Neural progenitor cell (in vitro differentiated cells): ENCODE data around the gene ME1. TPM values are rescaled to one million over a fixed set of nuclear protein-coding genes. Genes with fewer than 3 reads are reported as not detected.

Experiments
- DNase-seq: peaks from one replicate; pipeline ENCODE4 v3.0.0-alpha.2; 2016; ENCODE audit warnings: low spot score
- H2AFZ ChIP-seq: fragments of 200-600 bp; sonication (generic); replicated peaks from 2 replicates; pipeline ENCODE4 v1.6.1; 2016; ENCODE audit warnings: antibody characterized with exemption
- H3F3A ChIP-seq: fragments of 200-600 bp; sonication (generic); 2 replicates; pipeline ENCODE4 v1.6.1; 2016; ENCODE audit warnings: antibody characterized with exemption, low read depth
- H3K27ac ChIP-seq: fragments of 200-600 bp; sonication (generic); 2 replicates; pipeline ENCODE4 v1.5.1; 2016; ENCODE audit warnings: mild to moderate bottlenecking
- H3K27me3 ChIP-seq: fragments of 200-600 bp; sonication (generic); 2 replicates; pipeline ENCODE4 v1.6.1; 2016; ENCODE audit warnings: mild to moderate bottlenecking, moderate library complexity
- H3K36me3 ChIP-seq: fragments of 200-600 bp; sonication (generic); 2 replicates; pipeline ENCODE4 v1.5.1; 2016
- H3K4me1 ChIP-seq: fragments of 200-600 bp; sonication (generic); 2 replicates; pipeline ENCODE4 v1.6.1; 2016; ENCODE audit warnings: mixed run types
- H3K4me2 ChIP-seq: fragments of 200-600 bp; sonication (generic); 2 replicates; pipeline ENCODE4 v1.6.1; 2016
- H3K4me3 ChIP-seq: fragments of 200-600 bp; sonication (generic); 2 replicates; pipeline ENCODE4 v1.5.1; 2016
- H3K79me2 ChIP-seq: fragments of 200-600 bp; sonication (generic); 2 replicates; pipeline ENCODE4 v1.6.1; 2016; ENCODE audit warnings: low read depth
- H3K9ac ChIP-seq: fragments of 200-600 bp; sonication (generic); 2 replicates; pipeline ENCODE4 v1.6.1; 2016
- H3K9me3 ChIP-seq: fragments of 200-600 bp; sonication (generic); 2 replicates; pipeline ENCODE4 v1.5.1; 2016; ENCODE audit warnings: low read depth
- H4K20me1 ChIP-seq: fragments of 200-600 bp; sonication (generic); 2 replicates; pipeline ENCODE4 v1.6.1; 2016; ENCODE audit warnings: low read depth
- H3K27ac Mint-ChIP-seq: 3 replicates; pipeline ENCODE4 v1.8.0; 2021; ENCODE audit warnings: mixed read lengths
- H3K27me3 Mint-ChIP-seq: 2 replicates; pipeline ENCODE4 v1.8.0; 2022; ENCODE audit warnings: low read depth, mild to moderate bottlenecking, inconsistent platforms, moderate library complexity, mixed read lengths; ENCODE audit not compliant: insufficient read depth
- H3K36me3 Mint-ChIP-seq: 3 replicates; pipeline ENCODE4 v1.8.0; 2021; ENCODE audit warnings: mixed read lengths
- H3K4me1 Mint-ChIP-seq: 3 replicates; pipeline ENCODE4 v1.8.0; 2021; ENCODE audit warnings: mixed read lengths
- H3K4me3 Mint-ChIP-seq: 3 replicates; pipeline ENCODE4 v1.8.0; 2021; ENCODE audit warnings: mild to moderate bottlenecking, moderate library complexity, mixed read lengths
- H3K9me3 Mint-ChIP-seq: 3 replicates; pipeline ENCODE4 v1.8.0; 2020; ENCODE audit warnings: mixed read lengths
- EZH2 ChIP-seq: fragments of 200-600 bp; sonication (generic); IDR thresholded peaks from 2 replicates; pipeline ENCODE4 v1.6.1; 2017; ENCODE audit warnings: antibody characterized with exemption, mild to moderate bottlenecking, moderate library complexity
- EZH2phosphoT487 ChIP-seq: fragments of 200-600 bp; sonication (generic); IDR thresholded peaks from 2 replicates; pipeline ENCODE4 v1.6.1; 2017; ENCODE audit warnings: antibody characterized with exemption
- total RNA-seq: library from RNA; depleted of rRNA; stranded (reverse); fragments of >200 nt; gene quantifications from 2 replicates; pipeline ENCODE4 v1.2.3, GENCODE V29; 2015; ENCODE audit warnings: low replicate concordance
- TF ChIP-seq, protein P1 (sequence below): fragments of 200-600 bp; sonication (generic); IDR thresholded peaks from 2 replicates; pipeline ENCODE4 v1.5.1; 2017; ENCODE audit warnings: antibody characterized with exemption, mild to moderate bottlenecking

Gene ME1
- total RNA-seq, 1 donor from 2014 or later, result 2.8 TPM

DNA sequence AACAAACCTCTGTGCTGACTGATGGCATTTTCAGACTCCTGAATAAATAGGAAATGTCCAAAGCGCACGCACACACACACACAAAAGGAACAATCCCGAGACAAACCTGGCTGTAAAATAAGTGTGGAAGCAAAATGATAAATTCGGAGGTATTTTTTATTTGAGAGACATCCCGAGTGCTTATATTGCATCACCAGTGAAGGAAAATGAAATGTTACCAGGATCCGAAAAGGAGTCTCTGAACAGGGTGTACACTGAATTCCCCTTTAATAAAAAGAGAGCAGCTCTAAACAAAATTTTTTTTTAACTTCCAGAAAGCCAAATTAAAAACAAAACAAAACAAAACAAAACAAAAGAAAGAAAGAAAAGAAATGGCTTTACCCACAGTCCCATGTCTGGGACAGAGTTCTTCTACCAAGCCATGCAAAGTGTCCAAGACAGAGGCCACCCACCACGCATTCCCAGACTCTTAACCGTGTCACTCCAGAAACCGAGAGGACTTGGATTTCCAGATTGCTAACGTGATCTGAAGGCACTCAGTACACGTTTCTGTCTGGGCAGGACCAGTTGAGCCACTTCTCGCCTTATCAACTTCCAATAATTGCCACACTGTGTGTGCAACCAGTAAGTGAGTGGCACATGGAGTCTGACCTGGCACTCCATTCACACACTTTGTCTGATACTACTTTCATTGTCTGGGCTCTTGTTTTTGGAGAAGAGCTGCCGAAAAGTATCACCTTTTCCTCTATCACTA, 817 bp downstream of the ME1 start:
- H3K4me2 ChIP-seq, result peak overlapping the region; percentile 95
- H3K9ac ChIP-seq, result no peak overlapping the region

DNA sequence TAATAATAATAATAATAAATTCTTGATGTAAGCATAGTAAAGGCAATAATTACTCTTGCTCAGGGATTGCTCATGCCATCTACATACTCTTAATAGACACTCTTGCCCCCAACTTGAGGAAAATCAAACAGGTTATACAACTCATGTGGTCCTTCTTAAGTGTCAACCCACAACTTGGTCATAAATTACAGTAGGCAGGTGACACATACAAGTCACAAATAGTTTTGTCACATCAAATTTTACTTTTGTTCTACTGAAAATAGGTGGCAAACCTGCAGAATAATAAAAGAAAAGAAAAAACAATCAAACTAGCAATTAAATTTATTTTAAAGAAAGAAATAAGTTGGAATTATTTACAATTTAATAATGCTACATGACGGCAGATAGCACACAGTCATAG, 1.6 kb downstream of the ME1 start:
- TF ChIP-seq EZH2phosphoT487 (no peak), EZH2 (no peak)
- TF ChIP-seq, protein P1, sequence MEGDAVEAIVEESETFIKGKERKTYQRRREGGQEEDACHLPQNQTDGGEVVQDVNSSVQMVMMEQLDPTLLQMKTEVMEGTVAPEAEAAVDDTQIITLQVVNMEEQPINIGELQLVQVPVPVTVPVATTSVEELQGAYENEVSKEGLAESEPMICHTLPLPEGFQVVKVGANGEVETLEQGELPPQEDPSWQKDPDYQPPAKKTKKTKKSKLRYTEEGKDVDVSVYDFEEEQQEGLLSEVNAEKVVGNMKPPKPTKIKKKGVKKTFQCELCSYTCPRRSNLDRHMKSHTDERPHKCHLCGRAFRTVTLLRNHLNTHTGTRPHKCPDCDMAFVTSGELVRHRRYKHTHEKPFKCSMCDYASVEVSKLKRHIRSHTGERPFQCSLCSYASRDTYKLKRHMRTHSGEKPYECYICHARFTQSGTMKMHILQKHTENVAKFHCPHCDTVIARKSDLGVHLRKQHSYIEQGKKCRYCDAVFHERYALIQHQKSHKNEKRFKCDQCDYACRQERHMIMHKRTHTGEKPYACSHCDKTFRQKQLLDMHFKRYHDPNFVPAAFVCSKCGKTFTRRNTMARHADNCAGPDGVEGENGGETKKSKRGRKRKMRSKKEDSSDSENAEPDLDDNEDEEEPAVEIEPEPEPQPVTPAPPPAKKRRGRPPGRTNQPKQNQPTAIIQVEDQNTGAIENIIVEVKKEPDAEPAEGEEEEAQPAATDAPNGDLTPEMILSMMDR, result no peak
- H3K4me1 ChIP-seq, result peaks cover 11% of the 10 kb centered on the region
- no peak overlapping the region for H2AFZ ChIP-seq
- H3K36me3 Mint-ChIP-seq, result no peaks in the 10 kb centered on the region
- no peak overlapping the region for H3K27ac Mint-ChIP-seq
- peaks cover 8% of the 10 kb centered on the region for H3K79me2 ChIP-seq
- no peaks in the 10 kb centered on the region for H3K36me3 ChIP-seq
- no peaks in the 10 kb centered on the region for H3K9me3 ChIP-seq
- peaks cover 10% of the 10 kb centered on the region for H3F3A ChIP-seq
- peaks cover 9% of the 10 kb centered on the region for H3K4me1 Mint-ChIP-seq
- H3K9ac ChIP-seq, result no peak overlapping the region
- peaks cover 18% of the 10 kb centered on the region for H3K27me3 ChIP-seq
- H3K4me3 ChIP-seq, result no peak overlapping the region
- H3K4me3 Mint-ChIP-seq, result peak overlapping the region; percentile 81
- DNase-seq, result no peak
- peaks cover 10% of the 10 kb centered on the region for H3K27me3 Mint-ChIP-seq
- no peak overlapping the region for H3K27ac ChIP-seq
- peaks cover 9% of the 10 kb centered on the region for H3K9me3 Mint-ChIP-seq
- no peaks in the 10 kb centered on the region for H4K20me1 ChIP-seq
- H3K4me2 ChIP-seq, result no peak overlapping the region

More for the DNA sequence above, 817 bp downstream of the ME1 start:
- Mint-ChIP-seq H3K27ac (no peak overlapping the region), H3K36me3 (no peaks in the 10 kb centered on the region), H3K9me3 (peaks cover 9% of the 10 kb centered on the region), H3K4me3 (peak overlapping the region; percentile 81), H3K27me3 (peaks cover 10% of the 10 kb centered on the region), H3K4me1 (peaks cover 9% of the 10 kb centered on the region)
- H3K4me3 ChIP-seq, result peak overlapping the region; percentile 63
- TF ChIP-seq EZH2phosphoT487 (no peak), EZH2 (no peak)
- TF ChIP-seq, protein P1, result no peak
- peaks cover 8% of the 10 kb centered on the region for H3K79me2 ChIP-seq
- peak; percentile 60 for DNase-seq
- H3F3A ChIP-seq, result peaks cover 10% of the 10 kb centered on the region
- H4K20me1 ChIP-seq, result no peaks in the 10 kb centered on the region
- H3K36me3 ChIP-seq, result no peaks in the 10 kb centered on the region
- peak overlapping the region; percentile 92 for H2AFZ ChIP-seq
- H3K27ac ChIP-seq, result no peak overlapping the region
- H3K27me3 ChIP-seq, result peaks cover 18% of the 10 kb centered on the region
- H3K9me3 ChIP-seq, result no peaks in the 10 kb centered on the region
- H3K4me1 ChIP-seq, result peaks cover 11% of the 10 kb centered on the region

DNA sequence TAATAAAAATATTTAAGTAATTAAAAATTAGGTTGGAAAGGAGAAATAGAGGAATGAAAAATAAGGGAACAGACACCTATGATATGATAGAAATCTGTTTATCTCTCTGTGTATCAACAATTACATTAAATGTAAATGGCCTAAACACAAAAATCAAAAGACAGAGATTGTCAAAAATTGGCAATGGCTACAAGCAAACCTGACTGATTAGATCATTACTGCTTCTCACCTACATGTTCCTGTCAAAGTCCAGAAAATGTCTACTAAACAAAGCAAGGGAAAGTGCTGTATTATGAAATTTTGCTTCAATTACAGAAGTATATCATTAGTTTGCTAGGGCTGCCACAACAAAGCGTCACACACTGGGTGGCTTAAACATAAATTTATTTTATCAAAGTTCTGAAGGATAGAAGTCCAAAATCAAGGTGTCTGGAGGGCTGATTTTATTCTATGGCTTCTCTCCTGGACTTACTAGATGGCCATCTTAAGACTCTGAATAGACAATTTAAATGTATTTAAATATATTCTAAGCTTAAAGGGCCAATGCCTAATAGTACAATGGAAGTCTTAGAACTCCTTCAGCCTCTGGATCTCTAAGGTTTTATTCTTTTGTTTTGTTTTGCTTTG, 6.3 kb downstream of the ME1 start:
- no peak for DNase-seq
- H3K36me3 Mint-ChIP-seq, result no peaks in the 10 kb centered on the region
- Histone ChIP-seq H3K79me2 (peaks cover 3% of the 10 kb centered on the region), H3K27me3 (peaks cover 1% of the 10 kb centered on the region), H2AFZ (no peak overlapping the region), H3K4me3 (no peak overlapping the region), H4K20me1 (no peaks in the 10 kb centered on the region), H3K9me3 (no peaks in the 10 kb centered on the region), H3K9ac (no peak overlapping the region), H3K27ac (no peak overlapping the region), H3F3A (no peaks in the 10 kb centered on the region), H3K4me1 (peaks cover under 1% of the 10 kb centered on the region), H3K4me2 (no peak overlapping the region), H3K36me3 (no peaks in the 10 kb centered on the region)
- H3K9me3 Mint-ChIP-seq, result peaks cover 9% of the 10 kb centered on the region
- TF ChIP-seq, protein P1, result no peak
- no peak for TF ChIP-seq EZH2
- no peak for TF ChIP-seq EZH2phosphoT487
- H3K4me3 Mint-ChIP-seq, result no peak overlapping the region
- no peaks in the 10 kb centered on the region for H3K27me3 Mint-ChIP-seq
- no peak overlapping the region for H3K27ac Mint-ChIP-seq
- no peaks in the 10 kb centered on the region for H3K4me1 Mint-ChIP-seq
